Measurements from ENCODE around the gene TTBK2. TPM values are rescaled to one million over a fixed set of nuclear protein-coding genes. Genes with fewer than 3 reads are reported as not detected.

TTBK2 gene
- total RNA-seq, 1 experiment from 2014 or later: 10.6 TPM

GRCh38 chr15:42692536-42692935 lies 228.0 kb downstream of the TTBK2 start:
- Histone ChIP-seq H2AFZ (ENCODE audit: low read depth, low read length, poor library complexity, severe bottlenecking) (no peak overlapping the region), H3K36me3 (ENCODE audit: control insufficient read depth in 1 of 2, insufficient read depth in 2 of 2, low read length in 2 of 2) (no peaks in the 10 kb centered on the region; a peak in 1 of 4 replicates), H3K27ac (ENCODE audit: low read depth, low read length) (no peak overlapping the region), H4K20me1 (ENCODE audit: insufficient read depth) (no peaks in the 10 kb centered on the region), H3K4me1 (ENCODE audit: control insufficient read depth in 1 of 2, insufficient read depth in 2 of 2, low read length in 2 of 2) (no peaks in the 10 kb centered on the region), H3K27me3 (ENCODE audit: insufficient read depth, low read length) (no peaks in the 10 kb centered on the region), H3K4me3 (replicated peaks in 1 of 2; ENCODE audit: low read depth in 1 of 2, low read length in 2 of 2) (no peak overlapping the region), H3K4me2 (ENCODE audit: low read length) (no peak overlapping the region), H3K79me2 (ENCODE audit: insufficient read depth, low read length) (no peaks in the 10 kb centered on the region), H3K9ac (ENCODE audit: low read length) (no peak overlapping the region), H3K9me3 (ENCODE audit: control insufficient read depth in 1 of 2, insufficient read depth in 1 of 2, low read depth in 1 of 2, low read length in 2 of 2) (no peaks in the 10 kb centered on the region), H3K9me2 (ENCODE audit: insufficient read depth) (no peaks in the 10 kb centered on the region)
- no peak for TF ChIP-seq ELF1 (IDR thresholded peaks at IDR 0.05; ENCODE audit: borderline replicate concordance, low read depth)
- TF ChIP-seq EZH2 (IDR thresholded peaks at IDR 0.05): no peak
- no peak for TF ChIP-seq SIN3A (IDR thresholded peaks at IDR 0.05; ENCODE audit: low read depth)
- no peak for TF ChIP-seq ZNF274 (IDR thresholded peaks at IDR 0.05; ENCODE audit: low read depth, low read length)
- TF ChIP-seq JUND (IDR thresholded peaks at IDR 0.05): no peak
- no peak for TF ChIP-seq CBX3 (IDR thresholded peaks at IDR 0.05; ENCODE audit: low read depth)
- TF ChIP-seq RAD21 (IDR thresholded peaks at IDR 0.05; ENCODE audit: low read depth): no peak
- TF ChIP-seq, protein P1, sequence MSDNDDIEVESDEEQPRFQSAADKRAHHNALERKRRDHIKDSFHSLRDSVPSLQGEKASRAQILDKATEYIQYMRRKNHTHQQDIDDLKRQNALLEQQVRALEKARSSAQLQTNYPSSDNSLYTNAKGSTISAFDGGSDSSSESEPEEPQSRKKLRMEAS (IDR thresholded peaks at IDR 0.05): no peak
- TF ChIP-seq ZFX (IDR thresholded peaks at IDR 0.05): no peak
- TF ChIP-seq ZBTB33 (IDR thresholded peaks at IDR 0.05; ENCODE audit: extremely low read depth, insufficient replicate concordance, low read length): no peak
- TF ChIP-seq POLR2A (IDR thresholded peaks at IDR 0.05; ENCODE audit: borderline replicate concordance, extremely low read depth, insufficient read depth, insufficient read length): no peak
- no peak for TF ChIP-seq CEBPB (IDR thresholded peaks at IDR 0.05; ENCODE audit: low read depth)
- TF ChIP-seq EZH2phosphoT487 (IDR thresholded peaks at IDR 0.05; ENCODE audit: borderline replicate concordance): no peak
- ChIA-PET CTCF (no interaction called here), POLR2A (no interaction called here), RAD21 (ENCODE audit: low non-redundant PET in 1 of 2, low total read pairs in 2 of 2, uncharacterized antibody in 2 of 2, unreplicated experiment in 2 of 2) (no interaction called here)
- DNase-seq (ENCODE audit: low read depth, low spot score) (no peak), ATAC-seq (no peak)
- intact Hi-C loops (cut with micrococcal nuclease): no loop called here
- no TSS peak for BruUV-seq (replicated peaks)
